OCI-M1 (cell line): Measurements from ENCODE around the gene TMEM52.
A peak's percentile ranks its signal among the peaks of the same experiment; 100 is the strongest.

Experiments used
- DNase-seq: peaks from one replicate; lab custom pipeline; 2025; lab: John Stamatoyannopoulos, UW

The TMEM52 gene

DNA sequence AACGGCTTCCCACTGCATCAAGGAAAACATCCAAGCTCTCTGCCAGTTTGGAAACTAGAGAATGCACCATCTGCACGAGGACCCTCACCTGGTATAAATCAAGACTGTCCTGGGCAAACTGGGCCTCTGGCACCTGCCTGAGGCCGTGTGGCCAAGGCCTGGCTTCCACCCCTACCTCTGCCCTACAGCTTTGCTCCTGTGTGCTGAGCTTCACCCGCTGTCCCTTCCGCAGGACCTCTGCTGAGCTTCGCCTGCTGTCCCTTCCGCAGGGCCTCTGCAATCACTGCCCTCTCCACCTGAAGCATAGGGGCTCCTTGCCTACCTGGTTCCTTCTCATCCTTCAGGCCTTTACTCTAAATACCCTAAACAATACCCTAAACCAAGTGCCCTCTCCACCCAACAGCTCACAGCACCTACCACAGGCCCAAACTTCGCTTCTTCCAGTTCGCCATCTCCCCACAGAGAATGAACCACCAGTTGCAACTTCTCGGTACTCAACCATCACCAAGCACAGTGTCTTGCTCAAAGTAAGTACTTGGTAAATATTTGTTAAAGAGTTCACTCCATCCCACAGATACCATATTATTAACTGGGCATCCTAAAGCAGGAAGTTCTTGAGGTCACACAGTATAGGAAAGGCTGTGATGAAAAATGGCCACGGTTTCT, 46.6 kb downstream of the TMEM52 start:
- DNase-seq, result no peak

DNA sequence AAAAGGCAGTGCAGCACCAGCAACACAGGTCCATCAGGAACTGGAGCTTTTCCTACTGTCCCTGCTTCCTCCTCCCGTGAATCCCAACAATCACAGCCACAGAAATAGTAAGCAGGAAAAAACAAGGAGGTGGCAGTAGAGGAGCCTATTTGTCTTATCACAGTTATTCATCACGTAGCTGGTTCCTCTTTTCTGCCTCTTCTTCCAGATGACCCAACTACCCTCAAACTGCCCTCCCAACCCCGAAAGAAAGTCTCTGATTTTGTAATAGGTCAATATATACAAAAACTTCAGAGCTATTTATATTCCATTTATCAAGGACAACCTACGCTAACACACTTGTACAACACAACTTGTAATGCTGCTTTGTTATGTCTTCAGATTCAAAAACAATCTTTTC, 49.6 kb downstream of the TMEM52 start:
- peak; percentile 67 for DNase-seq
